ENCODE data around the gene GPC6. TPM values are rescaled to one million over a fixed set of nuclear protein-coding genes. Genes with fewer than 3 reads are reported as not detected.

The GPC6 gene
- total RNA-seq, 2 experiments from 2014 or later, result not detected

DNA sequence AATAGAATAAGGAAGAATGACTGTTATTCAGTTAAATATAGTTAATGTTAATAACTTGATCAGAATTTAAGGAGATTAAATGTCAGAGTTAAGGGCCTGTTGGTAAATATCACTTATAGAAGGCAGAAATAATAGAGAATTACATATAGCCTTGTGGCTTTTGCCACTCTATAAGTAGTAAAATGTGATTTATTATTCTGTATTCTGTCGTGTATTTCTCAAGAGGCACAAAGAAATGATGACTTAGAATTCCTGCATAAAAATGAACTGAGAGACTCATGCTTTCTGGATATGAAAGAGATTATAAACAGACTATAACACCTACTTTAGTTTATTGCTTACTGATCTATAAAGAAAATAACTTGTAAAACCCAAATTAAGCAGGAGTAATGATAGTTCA is 40.1 kb downstream of the GPC6 start:
- H3K36me3 ChIP-seq (ENCODE audit: insufficient read depth, low read length), result no peaks in the 10 kb centered on the region
- BruUV-seq (replicated peaks), result no TSS peak

DNA sequence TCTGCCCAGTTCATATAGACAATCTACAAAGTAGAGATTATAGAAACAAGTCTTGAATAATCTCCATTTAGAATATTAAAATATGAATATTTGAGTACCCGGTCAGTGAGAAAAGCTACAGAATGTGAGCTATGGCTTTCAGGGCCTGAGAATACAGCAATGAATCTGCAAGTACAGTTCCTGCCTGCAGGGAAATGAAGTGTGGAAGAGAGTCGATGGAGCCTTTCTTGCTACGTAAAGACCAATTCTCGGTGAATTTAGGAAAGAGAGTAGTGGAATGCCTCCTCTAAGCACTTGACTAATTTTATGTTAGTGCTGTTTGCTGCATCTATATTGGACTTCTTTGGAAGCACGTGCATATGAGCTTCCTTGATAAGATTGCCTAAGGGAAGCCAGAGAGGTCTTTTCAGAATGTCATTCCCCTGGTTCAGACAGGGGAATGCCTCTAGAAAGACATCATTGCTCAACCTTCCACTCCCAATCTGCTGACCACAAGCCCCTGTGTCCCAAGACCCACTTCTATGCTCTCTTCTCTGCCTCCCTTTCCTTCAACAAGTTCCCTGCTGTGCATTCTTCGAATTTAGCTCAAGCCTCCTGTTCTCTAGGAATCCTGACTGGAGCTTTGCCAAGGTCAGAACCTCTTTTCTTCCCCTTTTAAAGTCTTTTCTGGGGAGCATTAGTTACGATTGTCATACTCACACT is 41.9 kb downstream of the GPC6 start:
- Histone ChIP-seq H4K20me1 (ENCODE audit: insufficient read depth, low read length) (no peaks in the 10 kb centered on the region), H3K9me2 (ENCODE audit: insufficient read depth, low read length) (no peaks in the 10 kb centered on the region), H3K4me2 (ENCODE audit: low read length) (no peak overlapping the region), H3K27ac (ENCODE audit: low read depth, low read length, poor library complexity, severe bottlenecking) (no peak overlapping the region), H3K4me1 (ENCODE audit: insufficient read depth, low read length, poor library complexity, severe bottlenecking) (no peaks in the 10 kb centered on the region), H3K79me2 (ENCODE audit: insufficient read depth, low read depth, low read length) (no peaks in the 10 kb centered on the region), H2AFZ (ENCODE audit: low read length) (no peak overlapping the region), H3K36me3 (ENCODE audit: insufficient read depth, low read length) (no peaks in the 10 kb centered on the region), H3K4me3 (ENCODE audit: low read depth, low read length, poor library complexity, severe bottlenecking) (no peak overlapping the region), H3K9me3 (ENCODE audit: low read length) (no peaks in the 10 kb centered on the region)
- BruUV-seq (replicated peaks), result no TSS peak
- no peak for TF ChIP-seq EZH2phosphoT487 (IDR thresholded peaks at IDR 0.05; ENCODE audit: borderline replicate concordance, low read depth, low read length)
- TF ChIP-seq, protein P1, sequence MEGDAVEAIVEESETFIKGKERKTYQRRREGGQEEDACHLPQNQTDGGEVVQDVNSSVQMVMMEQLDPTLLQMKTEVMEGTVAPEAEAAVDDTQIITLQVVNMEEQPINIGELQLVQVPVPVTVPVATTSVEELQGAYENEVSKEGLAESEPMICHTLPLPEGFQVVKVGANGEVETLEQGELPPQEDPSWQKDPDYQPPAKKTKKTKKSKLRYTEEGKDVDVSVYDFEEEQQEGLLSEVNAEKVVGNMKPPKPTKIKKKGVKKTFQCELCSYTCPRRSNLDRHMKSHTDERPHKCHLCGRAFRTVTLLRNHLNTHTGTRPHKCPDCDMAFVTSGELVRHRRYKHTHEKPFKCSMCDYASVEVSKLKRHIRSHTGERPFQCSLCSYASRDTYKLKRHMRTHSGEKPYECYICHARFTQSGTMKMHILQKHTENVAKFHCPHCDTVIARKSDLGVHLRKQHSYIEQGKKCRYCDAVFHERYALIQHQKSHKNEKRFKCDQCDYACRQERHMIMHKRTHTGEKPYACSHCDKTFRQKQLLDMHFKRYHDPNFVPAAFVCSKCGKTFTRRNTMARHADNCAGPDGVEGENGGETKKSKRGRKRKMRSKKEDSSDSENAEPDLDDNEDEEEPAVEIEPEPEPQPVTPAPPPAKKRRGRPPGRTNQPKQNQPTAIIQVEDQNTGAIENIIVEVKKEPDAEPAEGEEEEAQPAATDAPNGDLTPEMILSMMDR (conservative IDR thresholded peaks at IDR 0.05; ENCODE audit: low read length), result no peak
- no peak for DNase-seq (ENCODE audit: low spot score)
- POLR2A ChIA-PET, result no interaction called here
- CTCF ChIA-PET (ENCODE audit: unreplicated experiment), result no interaction called here
- intact Hi-C loops (cut with micrococcal nuclease; ENCODE audit: unreplicated experiment), result no loop called here

More for the DNA sequence above, 40.1 kb downstream of the GPC6 start:
- intact Hi-C loops (cut with micrococcal nuclease; ENCODE audit: unreplicated experiment), result no loop called here
- CTCF ChIA-PET (ENCODE audit: unreplicated experiment), result no interaction called here
- no peak overlapping the region for H2AFZ ChIP-seq (ENCODE audit: low read length)
- H3K27ac ChIP-seq (ENCODE audit: low read depth, low read length, poor library complexity, severe bottlenecking), result no peak overlapping the region
- no peak overlapping the region for H3K4me3 ChIP-seq (ENCODE audit: low read depth, low read length, poor library complexity, severe bottlenecking)
- H3K9me3 ChIP-seq (ENCODE audit: low read length), result no peaks in the 10 kb centered on the region
- H3K9me2 ChIP-seq (ENCODE audit: insufficient read depth, low read length), result no peaks in the 10 kb centered on the region
- no peaks in the 10 kb centered on the region for H3K4me1 ChIP-seq (ENCODE audit: insufficient read depth, low read length, poor library complexity, severe bottlenecking)
- no peaks in the 10 kb centered on the region for H3K79me2 ChIP-seq (ENCODE audit: insufficient read depth, low read depth, low read length)
- TF ChIP-seq, protein P1 (conservative IDR thresholded peaks at IDR 0.05; ENCODE audit: low read length), result no peak
- TF ChIP-seq EZH2phosphoT487 (IDR thresholded peaks at IDR 0.05; ENCODE audit: borderline replicate concordance, low read depth, low read length), result no peak
- no peaks in the 10 kb centered on the region for H4K20me1 ChIP-seq (ENCODE audit: insufficient read depth, low read length)
- POLR2A ChIA-PET, result no interaction called here
- DNase-seq (ENCODE audit: low spot score), result no peak
- H3K4me2 ChIP-seq (ENCODE audit: low read length), result no peak overlapping the region

Measured in OCI-LY7 (cell line).